ENCODE data around the gene TMEM60. TPM values are rescaled to one million over a fixed set of nuclear protein-coding genes. Genes with fewer than 3 reads are reported as not detected.
A peak's percentile ranks its signal among the peaks of the same experiment; 100 is the strongest.

The TMEM60 gene
- total RNA-seq, 4 donors from 2014 or later, result 7.8 to 17.4 (median 11.7) TPM

DNA sequence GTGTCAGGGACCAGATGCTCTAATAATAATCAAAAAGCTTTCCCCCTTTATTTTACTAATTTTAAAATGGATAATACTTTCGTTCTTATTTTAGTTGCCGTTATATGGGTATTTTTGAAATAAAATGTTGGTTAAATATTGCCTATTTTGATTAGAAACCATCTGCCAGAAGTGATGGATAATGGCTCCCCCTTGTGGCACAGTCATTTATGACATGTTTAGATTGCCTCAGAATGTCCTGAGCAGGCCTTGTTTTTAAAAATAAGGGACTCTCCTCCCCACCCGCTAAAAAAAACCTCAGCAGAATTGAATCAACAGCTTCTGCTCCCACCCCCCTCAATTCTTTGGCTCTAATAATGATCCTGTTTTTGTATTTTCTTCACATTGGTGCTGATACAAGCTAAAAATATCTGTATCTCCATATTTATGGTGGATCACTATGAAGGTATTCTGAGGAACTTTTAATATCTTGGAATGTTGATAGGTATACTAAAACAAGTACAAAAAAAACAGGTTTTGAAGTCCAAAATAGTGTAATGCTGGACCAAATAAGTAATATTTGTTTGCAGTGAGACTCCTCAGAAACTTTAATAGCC, 38.8 kb downstream of the TMEM60 start:
- Histone ChIP-seq H3K27me3 (no peaks in the 10 kb centered on the region), H3K36me3 (no peaks in the 10 kb centered on the region), H3K27ac (peak overlapping the region in 2 of 4 donors; percentile 7 to 48), H3K4me1 (peaks cover 0 to 53% (median 7%) of the 10 kb centered on the region in 4 donors), H3K9me3 (no peaks in the 10 kb centered on the region), H3K4me3 (no peak overlapping the region)
- WGBS, 2 donors, result 1 to 2% methylated on average over 3 of the region's 3 CpGs
- TF ChIP-seq POLR2A (IDR thresholded peaks at IDR 0.05) (no peak), EP300 (IDR thresholded peaks at IDR 0.05) (no peak)
- TF ChIP-seq, protein P1, sequence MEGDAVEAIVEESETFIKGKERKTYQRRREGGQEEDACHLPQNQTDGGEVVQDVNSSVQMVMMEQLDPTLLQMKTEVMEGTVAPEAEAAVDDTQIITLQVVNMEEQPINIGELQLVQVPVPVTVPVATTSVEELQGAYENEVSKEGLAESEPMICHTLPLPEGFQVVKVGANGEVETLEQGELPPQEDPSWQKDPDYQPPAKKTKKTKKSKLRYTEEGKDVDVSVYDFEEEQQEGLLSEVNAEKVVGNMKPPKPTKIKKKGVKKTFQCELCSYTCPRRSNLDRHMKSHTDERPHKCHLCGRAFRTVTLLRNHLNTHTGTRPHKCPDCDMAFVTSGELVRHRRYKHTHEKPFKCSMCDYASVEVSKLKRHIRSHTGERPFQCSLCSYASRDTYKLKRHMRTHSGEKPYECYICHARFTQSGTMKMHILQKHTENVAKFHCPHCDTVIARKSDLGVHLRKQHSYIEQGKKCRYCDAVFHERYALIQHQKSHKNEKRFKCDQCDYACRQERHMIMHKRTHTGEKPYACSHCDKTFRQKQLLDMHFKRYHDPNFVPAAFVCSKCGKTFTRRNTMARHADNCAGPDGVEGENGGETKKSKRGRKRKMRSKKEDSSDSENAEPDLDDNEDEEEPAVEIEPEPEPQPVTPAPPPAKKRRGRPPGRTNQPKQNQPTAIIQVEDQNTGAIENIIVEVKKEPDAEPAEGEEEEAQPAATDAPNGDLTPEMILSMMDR (IDR thresholded peaks at IDR 0.05), result peak; percentile 64 to 85 (median 79)
- peak; percentile 30 to 97 for DNase-seq (ENCODE audit: low spot score in 2 of 2)

DNA sequence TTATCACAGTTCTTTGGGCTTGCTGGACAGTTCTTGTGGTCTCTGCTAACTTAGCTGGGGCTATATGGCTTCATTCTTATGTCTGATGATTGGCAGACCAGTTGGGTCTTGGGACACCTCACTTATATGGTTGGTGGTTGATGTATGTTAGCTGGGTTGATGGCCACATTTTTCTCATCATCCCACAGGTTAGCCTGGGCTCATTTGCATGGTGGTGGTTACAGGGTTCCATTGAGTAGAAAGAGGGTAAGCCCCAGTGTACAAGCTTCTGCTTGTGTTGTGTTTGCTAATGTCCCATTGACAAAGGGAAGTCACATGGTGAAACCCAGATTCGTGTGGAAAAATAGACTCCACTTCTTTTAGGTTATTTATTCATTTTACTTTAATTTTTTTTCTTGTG, 40.6 kb downstream of the TMEM60 start:
- TF ChIP-seq POLR2A (IDR thresholded peaks at IDR 0.05) (no peak), EP300 (IDR thresholded peaks at IDR 0.05) (no peak)
- TF ChIP-seq, protein P1 (IDR thresholded peaks at IDR 0.05), result no peak
- no peaks in the 10 kb centered on the region for H3K36me3 ChIP-seq
- no peaks in the 10 kb centered on the region for H3K9me3 ChIP-seq
- WGBS, 2 donors, result 8 to 18% methylated on average over 1 of the region's 1 CpG
- no peak overlapping the region for H3K4me3 ChIP-seq
- peaks cover 0 to 43% (median 2%) of the 10 kb centered on the region in 4 donors for H3K4me1 ChIP-seq
- no peak for DNase-seq (ENCODE audit: low spot score in 2 of 2)
- H3K27me3 ChIP-seq, result no peaks in the 10 kb centered on the region
- no peak overlapping the region for H3K27ac ChIP-seq

DNA sequence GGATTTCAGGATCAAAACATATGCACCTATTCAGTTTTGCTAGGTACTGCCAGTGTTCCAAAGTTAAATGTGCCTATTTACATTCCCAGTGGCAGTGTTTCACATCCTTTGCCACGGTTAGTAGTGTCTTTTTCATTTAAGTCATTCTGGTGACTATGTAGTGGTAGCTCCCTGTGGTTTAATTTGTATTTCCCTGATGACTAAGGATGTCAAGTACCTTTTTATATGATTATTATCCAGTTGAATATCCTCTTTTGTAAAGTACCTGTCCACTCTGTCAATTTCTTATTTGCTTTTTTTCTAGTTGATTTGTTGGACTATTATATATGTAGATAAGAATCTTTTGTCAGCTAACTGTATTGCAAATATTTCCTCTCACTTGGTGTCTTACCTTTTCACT, 45.1 kb downstream of the TMEM60 start:
- Histone ChIP-seq H3K4me1 (peaks cover 0 to 11% (median 0%) of the 10 kb centered on the region in 4 donors), H3K4me3 (no peak overlapping the region), H3K36me3 (peaks cover 0 to 24% (median 0%) of the 10 kb centered on the region in 3 donors), H3K27ac (no peak overlapping the region), H3K27me3 (no peaks in the 10 kb centered on the region), H3K9me3 (no peaks in the 10 kb centered on the region)
- DNase-seq (ENCODE audit: low spot score in 2 of 2), result no peak
- 67 to 77% methylated on average over 1 of the region's 1 CpG for WGBS, 2 donors
- no peak for TF ChIP-seq EP300 (IDR thresholded peaks at IDR 0.05)
- TF ChIP-seq, protein P1 (IDR thresholded peaks at IDR 0.05), result no peak
- TF ChIP-seq POLR2A (IDR thresholded peaks at IDR 0.05), result no peak

DNA sequence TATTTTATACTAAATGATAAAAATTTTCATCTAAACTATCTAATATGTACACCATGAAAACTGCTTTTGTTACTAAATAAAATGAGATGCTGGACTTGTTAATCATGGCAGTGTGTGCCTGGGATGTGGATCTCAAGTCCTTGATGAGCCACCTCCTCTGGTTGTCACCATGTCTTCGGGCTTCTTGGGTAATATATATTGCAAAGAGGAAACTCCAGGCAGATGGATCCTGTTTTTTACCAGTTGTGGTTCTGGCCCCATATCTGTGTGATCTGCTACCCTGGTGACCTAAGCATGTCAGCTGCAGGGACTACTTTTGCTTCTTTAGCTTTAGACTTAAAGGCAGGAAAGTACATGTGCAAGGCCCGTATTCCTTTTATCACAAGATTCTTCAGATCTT, 46.2 kb downstream of the TMEM60 start:
- no peak overlapping the region for H3K27ac ChIP-seq
- H3K4me3 ChIP-seq, result no peak overlapping the region
- peaks cover 0 to 24% (median 0%) of the 10 kb centered on the region in 3 donors for H3K36me3 ChIP-seq
- no peaks in the 10 kb centered on the region for H3K27me3 ChIP-seq
- no peaks in the 10 kb centered on the region for H3K9me3 ChIP-seq
- DNase-seq (ENCODE audit: low spot score in 2 of 2), result no peak
- no peak for TF ChIP-seq POLR2A (IDR thresholded peaks at IDR 0.05)
- peak in 1 of 2 donors; percentile 30 for TF ChIP-seq EP300 (IDR thresholded peaks at IDR 0.05)
- TF ChIP-seq, protein P1 (IDR thresholded peaks at IDR 0.05), result no peak
- H3K4me1 ChIP-seq, result peaks cover 0 to 3% (median 0%) of the 10 kb centered on the region in 4 donors
- WGBS, 2 donors, result 69 to 73% methylated on average over 2 of the region's 2 CpGs

DNA sequence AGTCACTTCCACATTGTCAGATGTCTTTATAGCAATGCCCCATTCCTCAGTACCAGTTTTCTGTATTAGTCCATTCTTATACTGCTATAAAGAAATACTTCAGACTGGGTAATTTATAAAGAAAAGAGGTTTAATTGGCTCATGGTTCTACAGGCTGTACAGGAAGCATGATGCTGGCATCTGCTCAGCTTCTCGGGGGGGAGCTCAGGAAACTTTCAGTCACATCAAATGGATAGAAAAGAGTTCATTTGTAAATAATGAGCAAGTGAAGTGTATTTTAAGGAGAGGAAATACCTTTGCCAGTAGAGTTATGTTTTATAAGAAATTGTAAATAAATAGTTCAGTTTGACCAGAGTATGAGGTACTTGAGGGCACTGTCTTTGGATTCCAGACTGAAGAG, 50.5 kb downstream of the TMEM60 start:
- Histone ChIP-seq H3K9me3 (no peaks in the 10 kb centered on the region), H3K4me3 (no peak overlapping the region), H3K27me3 (no peaks in the 10 kb centered on the region), H3K36me3 (peaks cover 0 to 29% (median 0%) of the 10 kb centered on the region in 3 donors), H3K27ac (no peak overlapping the region), H3K4me1 (peaks cover 0 to 7% (median 0%) of the 10 kb centered on the region in 4 donors)
- TF ChIP-seq, protein P1 (IDR thresholded peaks at IDR 0.05), result no peak
- no peak for TF ChIP-seq POLR2A (IDR thresholded peaks at IDR 0.05)
- DNase-seq (ENCODE audit: low spot score in 2 of 2), result no peak
- WGBS, 2 donors, result 77 to 86% methylated on average over 1 of the region's 1 CpG

All from tibial nerve (tissue), 4 donors.